NCI-H69 (cell line): ENCODE measurements around the gene PRM2.
A peak's percentile ranks its signal among the peaks of the same experiment; 100 is the strongest.

Experiments used
- DNase-seq: peaks from one replicate; lab custom pipeline; 2025; lab: John Stamatoyannopoulos, UW

Gene PRM2

GRCh38 chr16:11248133-11248532 is 28.1 kb downstream of the PRM2 start:
- peak; percentile 82 for DNase-seq

DNA sequence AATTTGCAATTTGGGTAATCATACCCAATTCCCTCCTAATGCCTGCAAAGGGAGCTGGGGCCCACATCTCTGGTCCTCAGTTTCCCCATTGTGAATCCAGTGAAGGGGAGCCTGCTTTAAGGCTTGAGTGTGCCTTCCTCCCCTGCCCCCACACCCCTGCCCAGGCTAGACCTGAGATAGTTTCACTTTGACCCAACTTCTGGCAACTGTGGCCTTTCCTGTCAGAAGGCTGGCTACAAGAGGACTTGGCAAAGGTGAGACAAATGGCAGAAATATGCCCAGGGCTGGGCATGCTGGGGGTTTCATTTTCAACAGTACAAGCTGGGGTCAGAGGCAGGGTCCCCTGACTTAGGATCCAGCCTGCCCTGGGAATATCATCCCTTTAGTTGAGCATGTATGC is 30.3 kb downstream of the PRM2 start:
- no peak for DNase-seq

DNA sequence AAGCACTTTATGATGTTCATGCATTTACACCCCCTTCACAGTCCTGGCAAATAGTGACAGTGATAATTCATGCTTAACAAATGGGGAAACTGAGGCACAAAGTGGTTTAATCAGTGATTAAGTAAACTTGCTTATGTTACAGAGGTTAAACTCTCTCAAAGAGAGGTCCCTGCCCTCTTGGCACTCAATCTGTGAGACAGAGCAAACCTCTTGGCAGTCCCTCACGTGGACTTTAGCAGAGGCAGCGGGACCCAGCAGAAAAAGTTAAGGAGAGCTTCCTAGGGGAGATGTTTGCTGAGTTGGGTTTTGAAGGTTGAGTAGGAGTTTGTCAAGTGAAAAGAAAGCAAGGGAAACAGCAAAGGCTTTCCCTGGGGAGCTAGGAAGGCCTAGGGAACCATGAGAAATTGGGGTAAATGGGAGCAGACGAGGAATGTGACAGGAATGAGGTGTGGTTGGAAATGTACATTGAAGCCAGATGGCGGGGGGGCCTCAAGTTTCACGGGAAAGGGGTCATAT is 31.0 kb downstream of the PRM2 start:
- no peak for DNase-seq

GRCh38 chr16:11242658-11243057 is 33.6 kb downstream of the PRM2 start:
- peak; percentile 55 for DNase-seq

DNA sequence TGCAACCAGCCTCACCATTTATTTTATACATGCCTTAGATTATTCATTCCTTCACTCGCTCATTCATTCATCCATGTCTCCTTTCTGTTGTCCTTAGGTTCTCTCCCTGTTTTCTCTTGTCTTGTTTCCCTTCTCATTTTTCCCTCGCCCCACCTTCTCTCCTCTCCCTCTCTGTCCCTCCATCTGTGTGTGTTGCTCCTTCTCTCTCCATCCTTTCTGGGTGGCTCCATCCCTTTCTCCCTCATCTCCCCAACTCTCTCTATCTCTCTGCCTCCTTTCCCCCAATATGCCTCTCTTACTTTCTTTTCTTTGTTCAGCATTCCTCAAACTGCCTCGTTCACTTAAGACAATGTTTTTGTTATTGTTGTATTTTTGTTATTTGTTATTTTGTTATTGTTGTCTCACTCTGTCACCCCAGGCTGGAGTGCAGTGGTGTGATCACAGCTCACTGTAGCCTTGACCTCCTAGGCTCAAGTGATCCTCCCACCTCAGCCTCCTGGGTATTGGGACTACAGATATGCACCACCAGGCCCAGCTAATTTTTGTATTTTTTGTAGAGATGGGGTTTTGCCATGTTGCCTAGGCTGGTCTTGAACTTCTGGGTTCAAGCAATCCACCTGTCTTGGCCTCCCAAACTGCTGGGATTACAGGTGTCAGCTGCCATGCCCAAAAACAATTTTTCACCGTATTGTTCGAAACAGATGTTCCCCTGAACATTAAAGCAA is 34.6 kb downstream of the PRM2 start:
- DNase-seq, result no peak

DNA sequence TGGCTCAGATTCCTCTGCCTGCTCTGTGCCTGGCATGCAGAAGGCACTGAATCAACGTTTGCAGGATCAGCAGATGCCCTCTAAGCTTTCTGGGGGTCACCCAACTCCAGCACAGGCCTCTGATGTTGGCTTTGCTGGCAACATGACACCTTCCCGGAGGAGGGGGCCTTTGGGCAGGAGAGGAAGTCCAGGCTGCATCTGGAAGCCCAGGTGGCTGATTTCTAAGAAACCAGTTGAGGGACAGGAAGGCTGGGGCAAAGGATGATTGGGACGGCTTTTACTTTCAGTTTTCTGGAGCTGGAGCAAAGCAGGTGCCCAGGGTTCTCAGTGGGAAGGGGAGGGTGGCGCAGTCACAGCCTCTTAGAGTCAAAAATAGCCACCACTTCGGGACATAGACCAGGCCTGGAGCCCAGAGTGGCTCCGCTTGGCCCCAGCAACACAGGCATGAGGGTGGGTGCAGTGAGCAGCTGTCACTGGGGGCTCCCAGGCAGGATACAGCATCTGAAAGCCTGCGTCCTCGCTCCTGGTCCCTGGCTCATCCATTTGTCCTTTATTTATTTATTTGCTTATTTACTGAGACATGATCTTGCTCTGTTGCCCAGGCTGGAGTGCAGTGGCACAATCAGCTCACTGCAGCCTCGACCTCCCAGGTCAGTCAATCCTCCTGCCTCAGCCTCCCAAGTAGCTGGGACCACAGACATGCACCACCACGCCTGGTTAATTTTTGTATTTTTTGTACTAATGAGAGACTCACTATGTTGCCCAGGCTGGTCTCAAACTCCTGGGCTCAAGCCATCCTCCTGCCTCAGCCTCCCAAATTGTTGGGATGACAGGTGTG is 35.4 kb downstream of the PRM2 start:
- DNase-seq, result peak; percentile 39

- DNase-seq, result no peak
Observed at GRCh38 chr16:11239644-11240632, 36.3 kb downstream of the PRM2 start.

GRCh38 chr16:11238272-11239202 is 37.7 kb downstream of the PRM2 start:
- no peak for DNase-seq

DNA sequence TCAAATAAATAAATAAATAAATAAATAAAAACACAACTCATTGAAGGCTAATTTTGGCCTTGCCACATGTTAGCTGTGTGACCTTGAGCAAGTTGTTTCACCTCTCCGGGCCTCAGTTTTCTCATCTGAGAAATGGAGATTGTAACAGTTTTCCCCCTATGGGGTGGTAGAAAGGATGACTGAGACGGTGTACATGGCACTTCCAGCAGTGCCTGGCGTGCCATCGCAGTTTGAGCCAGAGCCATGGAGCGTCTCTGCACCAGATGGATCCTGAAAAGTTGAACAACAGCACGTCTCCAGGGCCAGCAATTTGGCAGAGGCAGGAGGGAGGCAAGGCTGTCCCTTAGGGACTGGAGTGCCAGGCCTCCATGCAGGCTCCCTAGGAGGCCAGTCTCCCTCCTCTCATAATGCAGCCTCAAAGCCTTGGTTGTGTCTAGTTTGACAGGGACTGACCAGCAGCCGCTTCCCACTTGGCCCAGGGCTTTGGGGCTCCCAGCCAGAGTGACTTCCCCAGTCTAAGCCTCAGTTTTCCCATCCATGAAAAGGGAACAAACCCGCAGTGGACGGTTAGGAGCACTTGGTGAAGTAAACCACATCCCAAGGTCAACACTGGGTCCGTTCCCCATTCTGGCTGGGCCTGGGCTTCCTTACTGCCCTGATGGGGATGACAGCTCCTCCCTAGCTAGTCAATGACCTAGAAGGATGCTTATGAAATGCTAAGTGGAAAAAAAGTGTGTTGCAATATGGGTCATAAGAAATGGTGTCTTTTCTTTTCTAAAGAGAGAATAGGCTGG is 39.6 kb downstream of the PRM2 start:
- no peak for DNase-seq

GRCh38 chr16:11235703-11235991 is 40.6 kb downstream of the PRM2 start:
- DNase-seq, result no peak

- DNase-seq, result no peak
Observed at GRCh38 chr16:11234884-11235702, 41.2 kb downstream of the PRM2 start.

DNA sequence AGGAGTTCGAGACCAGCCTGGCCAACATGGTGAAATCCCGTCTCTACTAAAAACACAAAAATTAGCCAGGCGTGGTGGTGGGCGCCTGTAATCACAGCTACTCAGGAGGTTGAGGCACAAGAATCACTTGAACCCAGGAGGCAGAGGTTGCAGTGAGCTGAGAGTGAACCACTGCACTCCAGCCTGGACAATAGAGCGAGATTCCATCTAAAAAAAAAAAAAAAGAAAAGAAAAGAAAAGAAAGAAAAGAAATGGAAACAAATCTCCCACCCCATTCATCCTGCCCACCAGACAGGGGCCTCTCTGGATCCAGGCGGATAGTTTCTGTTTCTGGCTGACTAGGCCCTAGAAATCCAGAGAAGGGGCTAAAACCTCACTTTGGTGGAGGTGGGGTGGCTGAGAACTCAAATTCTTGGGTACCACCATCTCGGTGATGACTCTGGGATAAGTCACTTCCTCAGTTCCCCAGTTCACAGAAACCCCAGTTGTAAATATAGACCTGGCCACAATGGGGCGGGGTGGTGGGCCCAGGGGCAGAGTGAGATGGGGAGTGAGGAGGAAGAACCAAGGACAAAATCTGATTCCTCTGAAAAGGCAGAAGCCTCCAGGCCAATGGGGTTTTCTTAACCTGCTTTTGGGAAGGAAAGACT is 42.4 kb downstream of the PRM2 start:
- DNase-seq, result no peak

DNA sequence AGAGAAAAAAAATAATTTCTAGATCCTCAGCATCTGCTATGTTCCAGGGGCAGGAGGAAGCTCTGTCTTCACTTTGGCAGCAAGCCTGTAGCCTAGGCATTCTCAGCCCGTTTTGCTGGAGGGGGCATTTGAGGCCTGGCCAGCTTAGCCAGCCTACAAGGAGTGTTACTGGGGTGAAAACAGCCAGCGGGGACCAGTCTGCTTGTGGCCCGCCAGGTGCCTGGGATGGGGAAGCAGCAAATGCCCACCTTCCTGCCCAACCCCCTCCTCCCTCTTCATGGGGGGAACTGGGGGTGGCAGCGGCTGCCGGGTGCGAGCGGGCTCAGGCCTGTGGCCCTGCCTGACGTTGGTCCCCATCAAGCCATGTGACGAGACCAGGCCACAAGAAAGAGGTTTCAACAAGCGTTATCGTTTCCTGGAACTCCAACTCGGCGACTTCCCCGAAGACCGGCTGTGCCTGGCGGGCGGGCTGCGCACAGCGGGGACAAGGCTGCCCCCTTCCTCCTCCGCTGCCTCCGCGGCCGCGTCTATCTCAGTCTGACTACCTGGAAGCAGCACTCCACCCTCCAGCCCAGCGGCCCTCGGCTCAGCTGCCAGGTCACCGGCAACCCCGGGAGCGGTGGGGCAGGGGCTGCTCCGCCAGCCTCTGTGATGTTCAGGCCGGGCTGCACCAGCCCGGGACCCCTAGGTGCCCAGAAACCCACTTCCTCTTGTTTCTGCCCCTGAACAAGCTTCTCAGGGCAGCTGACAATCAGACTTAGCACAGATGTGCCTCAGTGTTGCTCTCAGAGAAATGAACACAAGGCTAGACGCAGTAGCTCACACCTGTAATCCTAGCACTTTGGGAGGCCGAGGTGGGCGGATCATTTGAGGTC is 43.2 kb downstream of the PRM2 start:
- DNase-seq, result no peak

- DNase-seq, result no peak
Observed at GRCh38 chr16:11232302-11232851, 43.9 kb downstream of the PRM2 start.

GRCh38 chr16:11231367-11231970 is 44.8 kb downstream of the PRM2 start:
- no peak for DNase-seq

DNA sequence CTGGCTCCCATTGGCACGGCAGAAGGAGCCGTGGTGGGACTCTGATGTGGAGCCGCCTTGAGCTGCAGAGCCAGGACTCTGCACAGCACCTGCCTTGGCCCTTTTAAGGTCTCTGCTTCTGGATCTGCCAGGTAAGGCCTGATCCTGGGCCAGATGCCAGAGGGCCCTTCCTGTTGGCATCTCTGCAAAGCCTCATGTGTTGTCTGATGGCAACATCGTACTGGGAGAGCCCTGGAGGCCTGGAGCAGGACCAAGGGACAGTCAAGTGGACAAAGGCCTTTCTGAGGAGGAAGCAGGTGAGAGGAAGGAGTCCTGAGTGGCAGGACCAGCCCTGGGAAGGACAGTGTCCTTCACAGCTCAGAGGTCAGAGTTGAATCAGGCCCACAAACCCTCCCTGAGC is 46.4 kb downstream of the PRM2 start:
- peak; percentile 53 for DNase-seq

- DNase-seq, result no peak
Observed at GRCh38 chr16:11229432-11229831, 46.8 kb downstream of the PRM2 start.
